ENCODE data around the gene KIRREL3.

GRCh38 chr11:126898802-126899201 lies 101.8 kb downstream of the KIRREL3 start:
- no peak for TF ChIP-seq E2F6 (IDR thresholded peaks at IDR 0.05; ENCODE audit: borderline replicate concordance, low read depth)
- no peak for TF ChIP-seq ESRRA (IDR thresholded peaks at IDR 0.05; ENCODE audit: borderline replicate concordance, low read length)
- no peak for TF ChIP-seq EP300 (IDR thresholded peaks at IDR 0.05)
- TF ChIP-seq EHMT2 (IDR thresholded peaks at IDR 0.05; ENCODE audit: low read depth) = no peak
- no peak for TF ChIP-seq CHD2 (IDR thresholded peaks at IDR 0.05; ENCODE audit: low read length, partially characterized antibody)
- no peak for TF ChIP-seq KDM5A (IDR thresholded peaks at IDR 0.05)
- TF ChIP-seq REST (IDR thresholded peaks at IDR 0.05) = no peak
- no peak for TF ChIP-seq CTCF (IDR thresholded peaks at IDR 0.05)
- TF ChIP-seq POLR2A (IDR thresholded peaks at IDR 0.05; ENCODE audit: low read length) = no peak
- no peak for TF ChIP-seq MYC (IDR thresholded peaks at IDR 0.05; ENCODE audit: borderline replicate concordance, low read length)
- no peak for TF ChIP-seq MAX (IDR thresholded peaks at IDR 0.05)

Measured in A549 (cell line).